Body of pancreas (tissue), 4 donors: ENCODE data around the gene LDAH. TPM values are rescaled to one million over a fixed set of nuclear protein-coding genes. Genes with fewer than 3 reads are reported as not detected.
"Not testable (repeated sequence)": the region's sequence is repeated elsewhere in the genome, so short reads cannot be mapped to it uniquely, and the experiment has no call there.

Experiments used
- ATAC-seq: fragments of 150-250 bp; one replicate; pipeline ENCODE4 v1.9.1; 2016
- DNase-seq, 4 donors: peaks; one replicate each; pipeline ENCODE4 v3.0.0-alpha.2; 2019
- H3K27ac ChIP-seq, 4 donors: fragments of 200-600 bp; sonication (generic); 1 replicate in 3 of 4; 2 replicates in 1 of 4; pipeline versions ENCODE4 v1.5.1 to v1.6.1; 2016 to 2019; ENCODE audit warnings: mild to moderate bottlenecking in 1 of 4, mixed read lengths in 1 of 4, moderate library complexity in 1 of 4
- H3K27me3 ChIP-seq, 2 donors: fragments of 200-600 bp; sonication (generic); one replicate each; pipeline ENCODE4 v1.6.0; 2016; ENCODE audit warnings: mild to moderate bottlenecking in 1 of 2
- H3K36me3 ChIP-seq, 2 donors: fragments of 200-600 bp; sonication (generic); replicated peaks in 1 of 2; 2 replicates each; pipeline ENCODE4 v1.5.1; 2016; ENCODE audit warnings: low read depth in 2 of 2; ENCODE audit not compliant: insufficient read depth in 1 of 2
- H3K4me1 ChIP-seq: fragments of 200-600 bp; sonication (generic); one replicate; pipeline ENCODE4 v1.6.0; 2016
- H3K4me3 ChIP-seq, 2 donors: fragments of 200-600 bp; sonication (generic); 1 replicate in 1 of 2; 2 replicates in 1 of 2; pipeline ENCODE4 v1.5.1; 2016 to 2019
- H3K9me3 ChIP-seq, 3 donors: fragments of 200-600 bp; sonication (generic); 1 replicate in 2 of 3; 2 replicates in 1 of 3; pipeline ENCODE4 v1.5.1; 2016
- POLR2A ChIP-seq, 3 donors: fragments of 450-650 bp; IDR thresholded peaks; one replicate each; pipeline ENCODE4 v1.6.1; 2016; ENCODE audit warnings: antibody characterized with exemption in 3 of 3, mild to moderate bottlenecking in 2 of 3
- WGBS, 2 donors: methylation state at CpG; one replicate each; pipeline ENCODE4 v1.1.5; 2017; 5-methylcytosine and 5-hydroxymethylcytosine counted together
- intact Hi-C: fragments of 100-400 bp; cut with DNase I; formaldehyde crosslinking; loops from one replicate; pipeline ENCODE4 v1.15.1; 2023
- total RNA-seq, 2 donors: library from RNA; depleted of rRNA; stranded (reverse); fragments of >200 nt; gene quantifications; one replicate each; pipeline ENCODE4 v1.1.0, GENCODE V29; 2016
- TF ChIP-seq, protein P1 (sequence below), 7 experiments: fragments of 450-650 bp in 4 of 7; fragments of 200-600 bp in 3 of 7; sonication (generic) in 3 of 7; IDR thresholded peaks; one replicate each; pipeline ENCODE4 v1.5.1; 2016 to 2019; ENCODE audit warnings: antibody characterized with exemption in 7 of 7

LDAH gene
- total RNA-seq, 2 donors from 2014 or later = 6.9 to 10.6 TPM

DNA sequence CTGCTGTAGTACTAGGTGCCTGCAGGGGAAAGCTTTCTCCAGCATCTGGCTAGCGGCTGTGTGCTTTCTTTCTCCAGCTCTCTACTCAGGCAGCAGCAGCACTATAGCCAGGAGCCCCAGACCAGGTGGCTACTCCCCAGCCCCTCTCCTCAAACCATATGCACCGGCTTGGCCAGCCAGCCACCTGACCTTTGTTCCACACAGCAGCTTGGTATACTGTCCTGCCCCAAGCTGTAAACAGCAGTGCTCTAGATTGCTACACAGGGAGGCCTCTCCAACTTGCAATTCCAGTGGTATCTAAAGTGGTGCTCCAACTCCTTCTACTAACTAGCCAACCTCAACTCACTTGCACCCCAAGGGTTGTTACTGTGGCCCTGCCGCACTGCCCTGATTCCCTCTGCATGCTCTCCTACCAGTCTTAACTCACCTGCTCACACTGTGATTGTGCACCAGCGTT lies 19.6 kb downstream of the LDAH start:
- WGBS, 2 donors = 70 to 76% methylated on average over 4 of the region's 4 CpGs

DNA sequence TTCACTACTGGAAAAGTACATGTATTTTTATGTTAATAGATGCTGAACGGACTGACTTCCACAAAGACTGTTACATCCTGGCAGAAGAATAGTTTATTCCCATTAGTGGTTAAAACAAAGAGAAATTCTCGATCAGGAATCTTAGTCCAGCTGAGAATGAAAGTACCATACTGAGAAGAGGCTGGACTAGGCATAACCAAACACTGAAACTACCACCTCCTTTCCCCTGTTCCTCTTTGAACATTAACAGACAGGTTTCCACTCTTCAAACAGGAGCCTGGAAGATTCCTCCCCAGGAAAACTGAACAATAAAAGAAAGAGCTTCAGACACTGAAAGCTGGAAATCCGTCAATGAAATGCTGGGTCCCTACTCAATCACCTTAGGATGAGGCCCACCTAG lies 25.8 kb downstream of the LDAH start:
- DNase-seq (no peak), ATAC-seq (no peak)
- TF ChIP-seq POLR2A (IDR thresholded peaks at IDR 0.05) = no peak
- TF ChIP-seq, protein P1, sequence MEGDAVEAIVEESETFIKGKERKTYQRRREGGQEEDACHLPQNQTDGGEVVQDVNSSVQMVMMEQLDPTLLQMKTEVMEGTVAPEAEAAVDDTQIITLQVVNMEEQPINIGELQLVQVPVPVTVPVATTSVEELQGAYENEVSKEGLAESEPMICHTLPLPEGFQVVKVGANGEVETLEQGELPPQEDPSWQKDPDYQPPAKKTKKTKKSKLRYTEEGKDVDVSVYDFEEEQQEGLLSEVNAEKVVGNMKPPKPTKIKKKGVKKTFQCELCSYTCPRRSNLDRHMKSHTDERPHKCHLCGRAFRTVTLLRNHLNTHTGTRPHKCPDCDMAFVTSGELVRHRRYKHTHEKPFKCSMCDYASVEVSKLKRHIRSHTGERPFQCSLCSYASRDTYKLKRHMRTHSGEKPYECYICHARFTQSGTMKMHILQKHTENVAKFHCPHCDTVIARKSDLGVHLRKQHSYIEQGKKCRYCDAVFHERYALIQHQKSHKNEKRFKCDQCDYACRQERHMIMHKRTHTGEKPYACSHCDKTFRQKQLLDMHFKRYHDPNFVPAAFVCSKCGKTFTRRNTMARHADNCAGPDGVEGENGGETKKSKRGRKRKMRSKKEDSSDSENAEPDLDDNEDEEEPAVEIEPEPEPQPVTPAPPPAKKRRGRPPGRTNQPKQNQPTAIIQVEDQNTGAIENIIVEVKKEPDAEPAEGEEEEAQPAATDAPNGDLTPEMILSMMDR (IDR thresholded peaks at IDR 0.05) = no peak
- no peaks in the 10 kb centered on the region for H3K4me1 ChIP-seq
- WGBS, 2 donors = 85% methylated on average over 3 of the region's 3 CpGs
- H3K36me3 ChIP-seq = no peaks in the 10 kb centered on the region
- no peak overlapping the region for H3K27ac ChIP-seq
- no peaks in the 10 kb centered on the region for H3K27me3 ChIP-seq
- no peak overlapping the region for H3K4me3 ChIP-seq
- intact Hi-C loops = no loop called here
- H3K9me3 ChIP-seq = peaks cover 0 to 5% (median 0%) of the 10 kb centered on the region in 3 donors

More for the DNA sequence above, 19.6 kb downstream of the LDAH start:
- no peak overlapping the region for H3K4me3 ChIP-seq
- H3K27me3 ChIP-seq = no peaks in the 10 kb centered on the region
- intact Hi-C loops = no loop called here
- no peaks in the 10 kb centered on the region for H3K9me3 ChIP-seq
- no peaks in the 10 kb centered on the region for H3K36me3 ChIP-seq
- TF ChIP-seq POLR2A (IDR thresholded peaks at IDR 0.05) = no peak
- TF ChIP-seq, protein P1 (IDR thresholded peaks at IDR 0.05) = no peak
- DNase-seq (no peak), ATAC-seq (no peak)
- peaks cover 4% of the 10 kb centered on the region for H3K4me1 ChIP-seq
- no peak overlapping the region for H3K27ac ChIP-seq

DNA sequence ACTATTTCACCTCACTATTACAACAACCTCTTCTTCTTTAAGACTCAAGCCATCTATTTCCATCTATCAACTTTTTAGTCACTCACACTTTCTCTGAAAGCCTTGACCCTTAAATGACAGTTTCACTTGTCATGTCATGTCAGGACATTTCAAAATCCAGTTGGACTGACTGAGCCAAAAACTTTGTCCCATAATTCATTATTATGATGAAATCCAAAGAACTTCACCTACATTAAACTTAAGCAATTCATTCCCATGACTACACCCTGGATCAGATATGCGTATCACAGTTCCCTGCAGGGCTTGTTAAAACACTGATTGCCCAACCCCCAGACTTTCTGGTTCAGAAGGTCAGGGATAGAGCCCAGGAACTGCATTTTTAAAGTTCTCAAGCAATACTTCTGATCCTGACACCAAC lies 26.5 kb downstream of the LDAH start:
- H3K9me3 ChIP-seq = peaks cover 0 to 5% (median 0%) of the 10 kb centered on the region in 3 donors
- no peaks in the 10 kb centered on the region for H3K4me1 ChIP-seq
- no peaks in the 10 kb centered on the region for H3K27me3 ChIP-seq
- intact Hi-C loops = no loop called here
- 70 to 75% methylated on average over 1 of the region's 1 CpG for WGBS, 2 donors
- no peak overlapping the region for H3K4me3 ChIP-seq
- ATAC-seq (no peak), DNase-seq (no peak)
- TF ChIP-seq POLR2A (IDR thresholded peaks at IDR 0.05) = no peak
- TF ChIP-seq, protein P1 (IDR thresholded peaks at IDR 0.05) = no peak
- no peaks in the 10 kb centered on the region for H3K36me3 ChIP-seq
- no peak overlapping the region for H3K27ac ChIP-seq

DNA sequence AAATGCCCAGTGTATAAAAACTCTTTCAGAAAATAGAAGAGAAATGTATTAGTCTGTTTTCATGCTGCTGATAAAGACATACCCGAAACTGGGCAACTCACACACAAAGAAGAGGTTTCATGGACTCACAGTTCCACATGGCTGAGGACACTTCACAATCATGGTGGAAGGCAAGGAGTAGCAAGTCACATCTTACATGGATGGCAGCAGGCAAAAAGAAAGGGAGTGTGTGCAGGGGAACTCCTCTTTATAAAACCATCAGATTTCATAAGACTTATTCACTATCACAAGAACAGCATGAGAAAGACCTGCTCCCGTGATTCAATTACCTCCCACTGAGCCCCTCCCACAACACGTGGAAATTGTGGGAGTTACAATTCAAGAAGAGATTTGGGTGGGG lies 29.0 kb downstream of the LDAH start:
- 95 to 96% methylated on average over 3 of the region's 3 CpGs for WGBS, 2 donors
- H3K27ac ChIP-seq, ATAC-seq, H3K4me3 ChIP-seq, H3K36me3 ChIP-seq, H3K9me3 ChIP-seq, intact Hi-C loops, H3K4me1 ChIP-seq, H3K27me3 ChIP-seq, DNase-seq: not testable (repeated sequence)

DNA sequence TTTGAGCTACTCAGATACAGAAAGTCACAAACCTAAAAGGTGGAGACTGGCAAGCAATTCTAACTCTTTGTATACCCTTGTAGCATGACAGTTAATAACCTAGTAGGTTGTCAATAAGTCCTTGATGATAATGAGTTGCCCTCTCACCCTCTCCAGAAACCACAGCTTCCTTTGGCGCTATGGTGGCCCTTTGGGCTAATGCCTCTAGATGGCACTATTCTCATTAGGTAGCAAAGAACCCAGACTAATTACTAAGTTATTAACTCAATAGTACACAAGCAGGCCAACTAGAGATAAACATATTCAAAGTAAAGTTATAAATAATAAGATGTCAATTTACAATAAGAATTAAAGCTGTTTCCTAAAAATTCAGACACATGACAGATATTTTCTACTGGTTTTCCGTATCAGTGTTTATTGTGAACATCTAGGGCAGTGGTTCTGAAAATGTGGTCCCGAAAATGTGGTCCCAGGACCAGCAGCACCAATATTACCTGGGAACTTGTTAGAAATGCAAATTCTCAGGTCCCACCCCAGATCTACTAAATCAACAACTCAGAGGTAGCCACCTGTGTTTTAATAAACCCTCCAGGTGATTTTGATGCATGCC lies 41.1 kb downstream of the LDAH start:
- Histone ChIP-seq H3K9me3 (no peaks in the 10 kb centered on the region), H3K4me1 (no peaks in the 10 kb centered on the region), H3K36me3 (no peaks in the 10 kb centered on the region), H3K4me3 (no peak overlapping the region), H3K27me3 (no peaks in the 10 kb centered on the region), H3K27ac (no peak overlapping the region)
- WGBS, 2 donors = 71% methylated on average over 3 of the region's 3 CpGs
- peak in 1 of 4 donors; percentile 15 for DNase-seq
- TF ChIP-seq, protein P1 (IDR thresholded peaks at IDR 0.05) = peak; percentile 25 to 42 (median 29)
- no peak for TF ChIP-seq POLR2A (IDR thresholded peaks at IDR 0.05)
- intact Hi-C loops = no loop called here
- ATAC-seq = no peak
